ENCODE measurements around the gene ZDHHC19.
"Not testable (repeated sequence)": the region's sequence is repeated elsewhere in the genome, so short reads cannot be mapped to it uniquely, and the experiment has no call there.

Gene ZDHHC19

DNA sequence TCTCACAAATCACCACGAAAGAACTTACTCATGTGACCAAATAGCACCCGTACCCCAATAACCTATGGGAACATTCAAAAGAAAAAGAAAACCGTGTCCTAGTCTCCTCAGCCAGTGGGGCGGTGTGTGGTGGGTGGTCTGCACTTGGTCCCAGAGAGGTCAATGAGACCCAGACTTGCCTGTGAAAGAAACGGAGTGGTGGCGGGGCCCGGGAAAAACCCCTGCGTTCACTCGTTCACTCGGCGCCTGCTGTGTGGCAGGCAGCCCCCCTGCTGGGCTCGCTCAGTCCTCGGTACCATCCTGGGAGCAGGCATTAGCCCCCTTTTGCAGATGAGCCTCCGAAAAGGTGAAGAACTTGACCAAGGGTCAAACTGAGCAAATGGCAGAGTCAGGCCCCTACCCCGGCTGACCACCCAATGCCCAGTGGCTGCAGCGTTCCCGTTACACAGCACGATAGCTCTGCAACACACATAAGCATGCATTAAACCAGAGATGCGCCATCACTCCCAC lies 36.0 kb downstream of the ZDHHC19 start:
- H3K4me1 ChIP-seq (ENCODE audit: control insufficient read depth, insufficient read depth, low read length): peaks cover 27% of the 10 kb centered on the region
- H3K9me3 ChIP-seq (ENCODE audit: control insufficient read depth, insufficient read depth, low read depth, low read length): 0 out of 2 replicates have a peak, but pooled peaks cover 2% of the 10 kb centered on the region
- H3K9ac ChIP-seq (ENCODE audit: low read length): no peak overlapping the region
- H3K4me3 ChIP-seq (ENCODE audit: low read depth, low read length): no peak overlapping the region
- no peak overlapping the region for H3K27ac ChIP-seq (ENCODE audit: low read depth, low read length)
- no peaks in the 10 kb centered on the region for H3K36me3 ChIP-seq (ENCODE audit: control insufficient read depth, insufficient read depth, low read length)
- no peaks in the 10 kb centered on the region for H3K27me3 ChIP-seq (ENCODE audit: control insufficient read depth, insufficient read depth, low read length)

DNA sequence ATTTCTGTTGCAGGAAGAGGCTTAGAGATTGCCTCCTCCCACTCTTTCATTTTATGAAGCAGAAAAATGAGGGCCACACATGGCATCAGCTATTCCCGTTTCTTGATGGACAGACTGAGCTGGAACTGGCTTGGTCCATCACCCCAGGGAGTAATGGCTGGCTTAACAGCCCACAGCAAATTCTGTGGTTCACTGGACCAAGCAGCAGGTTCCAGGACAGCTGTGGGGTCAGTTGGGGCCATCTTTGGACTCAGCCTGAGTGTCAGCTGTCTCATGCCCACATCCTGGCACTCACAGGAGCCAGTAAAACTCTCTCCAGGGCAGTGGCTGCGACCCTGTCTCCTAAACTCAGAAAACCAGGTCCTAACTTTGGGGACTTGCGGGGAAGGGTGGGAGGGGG lies 36.5 kb downstream of the ZDHHC19 start:
- Histone ChIP-seq H3K4me1 (ENCODE audit: control insufficient read depth, insufficient read depth, low read length) (peaks cover 22% of the 10 kb centered on the region), H3K4me3 (ENCODE audit: low read depth, low read length) (no peak overlapping the region), H3K9ac (ENCODE audit: low read length) (no peak overlapping the region), H3K27me3 (ENCODE audit: control insufficient read depth, insufficient read depth, low read length) (no peaks in the 10 kb centered on the region), H3K9me3 (ENCODE audit: control insufficient read depth, insufficient read depth, low read depth, low read length) (0 out of 2 replicates have a peak, but pooled peaks cover 2% of the 10 kb centered on the region), H3K27ac (ENCODE audit: low read depth, low read length) (no peak overlapping the region), H3K36me3 (ENCODE audit: control insufficient read depth, insufficient read depth, low read length) (no peaks in the 10 kb centered on the region)

DNA sequence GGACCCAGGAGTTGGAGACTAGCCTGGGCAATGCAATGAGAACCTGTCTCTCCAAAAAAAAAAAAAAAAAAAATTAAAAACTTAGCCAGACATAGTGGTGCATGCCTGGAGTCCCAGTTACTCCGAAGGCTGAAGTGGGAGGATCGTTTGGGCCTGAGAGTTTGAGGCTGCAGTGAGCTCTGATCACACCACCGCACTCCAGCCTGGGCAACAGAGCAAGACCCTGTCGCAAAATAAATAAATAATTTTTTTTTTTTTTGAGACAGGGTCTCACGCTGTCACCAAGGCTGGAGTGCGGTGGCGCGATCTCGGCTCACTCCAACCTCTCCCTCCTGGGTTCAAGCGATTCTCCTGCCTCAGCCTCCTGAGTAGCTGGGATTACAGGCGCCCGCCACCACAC lies 40.9 kb downstream of the ZDHHC19 start:
- not testable (repeated sequence) for H3K36me3 ChIP-seq (ENCODE audit: control insufficient read depth, insufficient read depth, low read length); H3K4me3 ChIP-seq (ENCODE audit: low read depth, low read length); H3K9me3 ChIP-seq (ENCODE audit: control insufficient read depth, insufficient read depth, low read depth, low read length); H3K27me3 ChIP-seq (ENCODE audit: control insufficient read depth, insufficient read depth, low read length); H3K4me1 ChIP-seq (ENCODE audit: control insufficient read depth, insufficient read depth, low read length); H3K27ac ChIP-seq (ENCODE audit: low read depth, low read length); H3K9ac ChIP-seq (ENCODE audit: low read length)

DNA sequence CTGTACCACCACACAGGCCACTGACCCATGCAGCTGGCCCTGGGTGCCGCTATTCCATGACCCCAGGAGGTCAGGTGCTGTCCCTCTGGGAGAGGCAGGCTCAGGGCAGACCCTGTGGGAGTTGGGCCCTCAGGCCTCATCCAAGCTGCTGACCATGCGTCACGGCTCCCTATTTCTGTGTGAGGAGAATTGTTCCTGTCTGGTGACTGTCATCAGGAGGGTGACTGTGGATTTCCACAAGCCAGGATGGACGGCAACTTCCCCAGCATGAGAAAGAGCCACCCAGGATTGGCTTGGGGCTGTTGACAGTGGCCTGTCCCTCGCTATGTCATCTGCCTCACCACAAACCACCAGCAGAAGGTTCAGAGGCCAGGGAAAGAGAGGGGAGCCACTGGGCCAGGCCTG lies 41.4 kb downstream of the ZDHHC19 start:
- no peaks in the 10 kb centered on the region for H3K4me1 ChIP-seq (ENCODE audit: control insufficient read depth, insufficient read depth, low read length)
- H3K4me3 ChIP-seq (ENCODE audit: low read depth, low read length): no peak overlapping the region
- H3K27ac ChIP-seq (ENCODE audit: low read depth, low read length): no peak overlapping the region
- H3K27me3 ChIP-seq (ENCODE audit: control insufficient read depth, insufficient read depth, low read length): no peaks in the 10 kb centered on the region
- H3K9ac ChIP-seq (ENCODE audit: low read length): no peak overlapping the region
- H3K9me3 ChIP-seq (ENCODE audit: control insufficient read depth, insufficient read depth, low read depth, low read length): 0 out of 2 replicates have a peak, but pooled peaks cover 2% of the 10 kb centered on the region
- H3K36me3 ChIP-seq (ENCODE audit: control insufficient read depth, insufficient read depth, low read length): no peaks in the 10 kb centered on the region

DNA sequence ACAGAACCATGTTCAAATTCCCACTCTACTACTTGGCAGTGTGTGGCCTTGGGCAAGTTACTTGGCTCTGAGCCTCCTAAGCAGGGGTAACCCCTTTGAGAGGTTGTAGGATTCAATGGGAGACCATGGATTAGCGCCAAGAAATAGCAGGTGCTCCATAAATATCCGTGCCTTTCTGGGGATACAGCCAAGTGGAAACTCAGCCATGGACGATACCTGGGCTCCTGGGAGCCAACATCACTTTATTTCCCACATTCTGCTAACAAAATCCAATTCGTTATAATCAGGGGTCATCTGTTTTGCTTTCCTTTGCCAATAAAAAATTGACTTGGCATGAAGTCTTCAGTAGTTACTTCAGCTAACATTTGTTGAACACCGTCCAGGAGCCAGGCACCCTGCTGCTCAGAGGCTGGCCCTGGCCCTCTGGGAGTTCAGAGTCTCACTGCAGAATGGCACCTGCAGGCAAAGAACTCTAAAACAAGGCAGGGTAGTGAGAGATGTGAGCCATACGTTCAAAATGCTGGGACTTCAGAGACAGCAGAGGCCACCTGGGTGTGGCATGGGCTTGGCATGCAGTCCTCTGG lies 42.3 kb downstream of the ZDHHC19 start:
- no peaks in the 10 kb centered on the region for H3K4me1 ChIP-seq (ENCODE audit: control insufficient read depth, insufficient read depth, low read length)
- H3K27ac ChIP-seq (ENCODE audit: low read depth, low read length): no peak overlapping the region
- H3K4me3 ChIP-seq (ENCODE audit: low read depth, low read length): no peak overlapping the region
- H3K9ac ChIP-seq (ENCODE audit: low read length): no peak overlapping the region
- 0 out of 2 replicates have a peak, but pooled peaks cover 2% of the 10 kb centered on the region for H3K9me3 ChIP-seq (ENCODE audit: control insufficient read depth, insufficient read depth, low read depth, low read length)
- no peaks in the 10 kb centered on the region for H3K27me3 ChIP-seq (ENCODE audit: control insufficient read depth, insufficient read depth, low read length)
- no peaks in the 10 kb centered on the region for H3K36me3 ChIP-seq (ENCODE audit: control insufficient read depth, insufficient read depth, low read length)

DNA sequence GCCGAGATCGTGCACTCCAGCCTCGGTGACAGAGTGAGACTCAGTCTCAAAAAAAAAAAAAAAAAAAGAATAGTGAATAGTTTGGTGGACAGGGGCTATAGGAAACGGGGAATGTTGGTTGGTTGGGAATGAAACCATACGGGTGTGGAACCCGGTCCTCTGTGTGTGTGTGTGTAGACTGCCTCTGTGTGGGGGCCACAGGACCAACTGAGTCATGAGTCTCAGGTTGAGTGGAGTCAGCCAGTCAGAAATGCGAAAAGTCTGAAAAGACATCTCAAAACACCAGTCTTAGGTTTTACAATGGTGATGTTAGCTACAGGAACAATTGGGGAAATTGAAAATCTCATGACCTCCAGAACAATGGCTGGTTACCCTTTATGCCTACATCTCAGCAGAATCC lies 44.5 kb downstream of the ZDHHC19 start:
- Histone ChIP-seq H3K4me3 (ENCODE audit: low read depth, low read length) (no peak overlapping the region), H3K4me1 (ENCODE audit: control insufficient read depth, insufficient read depth, low read length) (no peaks in the 10 kb centered on the region), H3K9me3 (ENCODE audit: control insufficient read depth, insufficient read depth, low read depth, low read length) (0 out of 2 replicates have a peak, but pooled peaks cover 2% of the 10 kb centered on the region), H3K9ac (ENCODE audit: low read length) (no peak overlapping the region), H3K27me3 (ENCODE audit: control insufficient read depth, insufficient read depth, low read length) (no peaks in the 10 kb centered on the region), H3K27ac (ENCODE audit: low read depth, low read length) (no peak overlapping the region), H3K36me3 (ENCODE audit: control insufficient read depth, insufficient read depth, low read length) (no peaks in the 10 kb centered on the region)

DNA sequence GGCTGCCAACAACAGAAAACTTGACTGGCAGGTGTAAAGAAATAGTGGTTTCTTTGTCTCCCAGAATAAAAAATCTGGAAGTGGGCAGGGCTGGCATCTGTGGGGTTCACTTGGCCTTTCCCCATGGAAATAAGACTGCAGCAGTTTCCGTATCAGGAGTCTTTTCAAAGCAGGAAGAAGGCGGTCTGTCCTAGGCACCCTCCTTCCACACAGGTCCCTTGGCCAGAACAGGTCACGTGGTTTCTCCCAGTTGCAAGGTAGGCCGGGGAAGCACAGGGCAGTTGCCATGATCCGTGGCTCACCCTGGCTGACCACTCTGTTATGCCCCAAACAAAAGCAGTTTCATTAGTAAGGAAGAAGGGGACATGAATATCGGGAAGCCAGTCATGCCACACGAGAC lies 45.4 kb downstream of the ZDHHC19 start:
- H3K9me3 ChIP-seq (ENCODE audit: control insufficient read depth, insufficient read depth, low read depth, low read length): no peaks in the 10 kb centered on the region
- H3K4me3 ChIP-seq (ENCODE audit: low read depth, low read length): no peak overlapping the region
- H3K27me3 ChIP-seq (ENCODE audit: control insufficient read depth, insufficient read depth, low read length): no peaks in the 10 kb centered on the region
- no peaks in the 10 kb centered on the region for H3K4me1 ChIP-seq (ENCODE audit: control insufficient read depth, insufficient read depth, low read length)
- no peak overlapping the region for H3K9ac ChIP-seq (ENCODE audit: low read length)
- no peaks in the 10 kb centered on the region for H3K36me3 ChIP-seq (ENCODE audit: control insufficient read depth, insufficient read depth, low read length)
- no peak overlapping the region for H3K27ac ChIP-seq (ENCODE audit: low read depth, low read length)

DNA sequence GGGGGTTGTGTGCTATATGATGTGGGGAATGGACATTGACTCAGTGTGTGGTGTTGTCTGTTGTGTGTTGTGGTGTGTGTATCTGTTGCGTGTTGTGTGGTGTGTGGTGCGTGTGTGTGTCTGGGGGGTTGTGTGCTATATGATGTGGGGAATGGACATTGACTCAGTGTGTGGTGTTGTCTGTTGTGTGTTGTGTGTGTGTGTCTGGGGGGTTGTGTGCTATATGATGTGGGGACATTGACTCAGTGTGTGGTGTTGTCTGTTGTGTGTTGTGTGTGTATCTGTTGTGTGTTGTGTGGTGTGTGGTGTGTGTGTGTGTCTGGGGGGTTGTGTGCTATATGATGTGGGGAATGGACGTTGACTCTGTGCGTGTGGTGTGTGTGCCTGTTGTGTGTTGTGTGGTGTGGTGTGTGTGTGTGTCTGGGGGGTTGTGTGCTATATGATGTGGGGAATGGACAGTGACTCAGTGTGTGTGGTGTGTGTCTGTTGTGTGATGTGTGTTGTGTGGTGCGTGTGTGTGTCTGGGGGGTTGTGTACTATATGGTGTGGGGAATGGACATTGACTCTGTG lies 46.1 kb downstream of the ZDHHC19 start:
- H3K27me3 ChIP-seq (ENCODE audit: control insufficient read depth, insufficient read depth, low read length); H3K9me3 ChIP-seq (ENCODE audit: control insufficient read depth, insufficient read depth, low read depth, low read length); H3K9ac ChIP-seq (ENCODE audit: low read length); H3K4me1 ChIP-seq (ENCODE audit: control insufficient read depth, insufficient read depth, low read length); H3K36me3 ChIP-seq (ENCODE audit: control insufficient read depth, insufficient read depth, low read length); H3K4me3 ChIP-seq (ENCODE audit: low read depth, low read length); H3K27ac ChIP-seq (ENCODE audit: low read depth, low read length): not testable (repeated sequence)

DNA sequence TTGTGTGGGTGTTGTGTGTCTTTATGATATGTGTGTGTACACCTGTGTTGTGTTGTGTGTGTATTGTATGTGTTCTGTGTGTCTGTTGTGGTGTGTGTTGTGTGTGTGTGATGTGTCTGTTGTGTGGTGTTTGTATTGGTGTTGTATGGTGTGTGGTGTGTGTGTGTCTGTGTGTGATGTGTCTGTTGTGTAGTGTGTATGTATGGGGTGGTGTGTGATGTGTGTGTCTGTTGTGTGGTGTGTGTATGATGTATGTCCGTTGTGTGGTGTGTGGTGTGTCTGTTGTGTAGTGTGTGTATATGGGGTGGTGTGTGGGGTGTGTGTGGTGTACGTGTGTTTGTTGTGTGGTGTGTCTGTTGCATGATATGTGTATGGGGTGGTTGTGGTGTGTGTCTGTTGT lies 46.6 kb downstream of the ZDHHC19 start:
- Histone ChIP-seq H3K9me3 (ENCODE audit: control insufficient read depth, insufficient read depth, low read depth, low read length) (no peaks in the 10 kb centered on the region), H3K36me3 (ENCODE audit: control insufficient read depth, insufficient read depth, low read length) (no peaks in the 10 kb centered on the region), H3K27ac (ENCODE audit: low read depth, low read length) (no peak overlapping the region), H3K9ac (ENCODE audit: low read length) (no peak overlapping the region), H3K4me1 (ENCODE audit: control insufficient read depth, insufficient read depth, low read length) (no peaks in the 10 kb centered on the region; the same call in 1 of the 2 replicates), H3K4me3 (ENCODE audit: low read depth, low read length) (no peak overlapping the region), H3K27me3 (ENCODE audit: control insufficient read depth, insufficient read depth, low read length) (no peaks in the 10 kb centered on the region)

DNA sequence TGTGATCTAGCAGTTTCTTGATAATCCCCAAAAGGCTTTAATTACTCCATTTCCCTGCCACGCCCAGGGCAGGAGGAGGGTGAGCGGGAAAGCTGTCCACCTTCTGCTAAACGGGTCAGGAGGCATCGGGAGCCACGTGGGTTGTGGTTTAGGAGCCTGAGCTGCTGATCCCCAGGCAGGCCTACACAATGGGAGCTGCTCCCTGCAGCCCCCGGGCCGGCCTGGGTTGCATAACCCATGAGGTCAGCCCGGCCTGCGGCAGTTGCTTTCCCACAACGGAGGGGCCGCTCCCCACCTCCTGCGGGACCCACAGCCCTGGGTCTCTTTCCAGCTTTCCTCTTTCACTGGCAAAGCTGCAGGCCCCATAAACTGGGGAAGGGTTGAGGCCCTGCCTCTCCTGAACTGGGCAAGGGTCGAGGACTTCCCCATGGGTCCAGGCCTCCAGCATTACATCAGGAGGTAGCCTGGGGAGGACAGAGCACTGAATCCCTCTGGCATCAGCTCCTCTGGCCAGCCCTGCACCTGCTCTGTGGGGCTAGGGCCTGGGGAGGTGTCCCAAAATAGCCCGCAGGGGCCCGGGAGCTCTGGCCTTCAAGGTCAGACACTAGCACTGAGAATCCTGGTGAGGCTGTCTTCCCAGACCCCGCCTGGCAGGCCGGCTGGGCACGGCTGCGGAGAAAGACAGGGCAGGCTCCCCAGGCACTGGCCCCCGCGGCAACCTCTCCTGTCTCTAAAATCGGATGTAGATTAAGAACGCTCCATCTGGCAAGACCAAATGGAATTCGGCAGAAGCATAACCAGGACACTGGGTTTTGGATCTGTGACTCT lies 47.3 kb downstream of the ZDHHC19 start:
- Histone ChIP-seq H3K27me3 (ENCODE audit: control insufficient read depth, insufficient read depth, low read length) (no peaks in the 10 kb centered on the region), H3K4me3 (ENCODE audit: low read depth, low read length) (no peak overlapping the region), H3K36me3 (ENCODE audit: control insufficient read depth, insufficient read depth, low read length) (no peaks in the 10 kb centered on the region), H3K9ac (ENCODE audit: low read length) (no peak overlapping the region), H3K9me3 (ENCODE audit: control insufficient read depth, insufficient read depth, low read depth, low read length) (no peaks in the 10 kb centered on the region), H3K27ac (ENCODE audit: low read depth, low read length) (no peak overlapping the region), H3K4me1 (ENCODE audit: control insufficient read depth, insufficient read depth, low read length) (no peaks in the 10 kb centered on the region; the same call in 1 of the 2 replicates)

DNA sequence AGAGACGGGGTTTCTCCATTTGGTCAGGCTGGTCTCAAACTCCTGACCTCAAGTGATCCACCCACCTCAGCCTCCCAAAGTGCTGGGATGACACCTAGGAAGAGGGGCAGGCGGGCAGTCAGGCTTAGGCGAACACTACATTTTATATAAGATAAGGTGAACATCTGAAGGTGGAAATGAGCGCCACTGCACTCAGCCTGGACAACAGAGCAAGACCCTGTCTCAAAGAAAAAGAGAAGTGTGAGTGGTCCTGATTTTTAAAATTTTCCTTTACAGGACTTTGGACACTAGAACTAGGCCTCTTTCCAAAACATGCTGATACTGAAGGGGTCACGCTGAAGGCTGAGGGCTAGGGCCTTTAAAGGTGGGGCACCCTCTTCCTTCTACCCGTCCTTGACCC lies 48.0 kb downstream of the ZDHHC19 start:
- no peak overlapping the region for H3K27ac ChIP-seq (ENCODE audit: low read depth, low read length)
- H3K27me3 ChIP-seq (ENCODE audit: control insufficient read depth, insufficient read depth, low read length): no peaks in the 10 kb centered on the region
- no peak overlapping the region for H3K9ac ChIP-seq (ENCODE audit: low read length)
- H3K36me3 ChIP-seq (ENCODE audit: control insufficient read depth, insufficient read depth, low read length): no peaks in the 10 kb centered on the region
- no peaks in the 10 kb centered on the region for H3K9me3 ChIP-seq (ENCODE audit: control insufficient read depth, insufficient read depth, low read depth, low read length)
- no peaks in the 10 kb centered on the region; the same call in 1 of the 2 replicates for H3K4me1 ChIP-seq (ENCODE audit: control insufficient read depth, insufficient read depth, low read length)
- no peak overlapping the region for H3K4me3 ChIP-seq (ENCODE audit: low read depth, low read length)

Measured in HUES6 (cell line).